Medulla oblongata (tissue), 1 donor: ENCODE results near the gene PHOSPHO1.
"Not testable (repeated sequence)": the region's sequence is repeated elsewhere in the genome, so short reads cannot be mapped to it uniquely, and the experiment has no call there.

Experiments used
- DNase-seq: peaks from one replicate; pipeline ENCODE4 v3.0.0-alpha.2; 2015; ENCODE audit errors: extremely low spot score

PHOSPHO1 gene

DNA sequence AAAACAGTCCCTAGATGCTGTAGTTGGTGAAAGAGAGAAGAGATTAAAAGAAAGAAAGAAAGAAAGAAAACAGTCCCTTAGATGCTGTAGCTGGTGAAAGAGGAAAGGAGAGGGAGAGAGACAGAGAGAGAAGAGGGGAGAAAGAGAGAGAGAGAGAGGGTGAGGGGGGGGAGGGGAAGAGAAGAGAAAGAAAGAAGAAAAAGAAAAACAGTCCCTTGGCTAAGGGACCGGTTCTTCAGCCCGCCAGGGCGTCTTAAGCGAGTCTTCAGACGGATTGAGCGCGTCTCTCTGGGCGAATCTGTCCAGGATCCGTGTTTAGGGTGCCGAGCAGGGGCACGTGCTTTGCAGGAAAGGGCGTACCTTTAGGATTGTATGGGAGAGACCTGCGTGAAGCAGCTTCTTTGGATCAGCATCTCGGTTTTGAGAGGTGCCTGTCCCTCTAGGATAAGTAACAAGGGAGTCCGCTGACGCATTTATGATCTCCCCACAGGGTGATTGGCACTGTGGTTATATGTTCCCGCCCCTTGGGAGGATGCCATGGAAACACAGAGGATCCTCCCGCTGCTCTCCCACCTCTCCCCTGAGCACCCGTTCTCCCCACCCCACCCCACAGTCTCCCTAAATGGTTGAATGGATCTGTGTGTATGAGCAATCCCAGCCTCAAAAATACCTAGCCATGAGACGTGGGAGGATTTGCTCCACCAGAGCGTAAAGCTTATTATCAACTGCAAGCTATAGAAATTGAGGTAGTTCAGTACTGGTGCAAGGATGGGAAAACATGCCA is 36.9 kb downstream of the PHOSPHO1 start:
- peak; percentile 83 for DNase-seq

DNA sequence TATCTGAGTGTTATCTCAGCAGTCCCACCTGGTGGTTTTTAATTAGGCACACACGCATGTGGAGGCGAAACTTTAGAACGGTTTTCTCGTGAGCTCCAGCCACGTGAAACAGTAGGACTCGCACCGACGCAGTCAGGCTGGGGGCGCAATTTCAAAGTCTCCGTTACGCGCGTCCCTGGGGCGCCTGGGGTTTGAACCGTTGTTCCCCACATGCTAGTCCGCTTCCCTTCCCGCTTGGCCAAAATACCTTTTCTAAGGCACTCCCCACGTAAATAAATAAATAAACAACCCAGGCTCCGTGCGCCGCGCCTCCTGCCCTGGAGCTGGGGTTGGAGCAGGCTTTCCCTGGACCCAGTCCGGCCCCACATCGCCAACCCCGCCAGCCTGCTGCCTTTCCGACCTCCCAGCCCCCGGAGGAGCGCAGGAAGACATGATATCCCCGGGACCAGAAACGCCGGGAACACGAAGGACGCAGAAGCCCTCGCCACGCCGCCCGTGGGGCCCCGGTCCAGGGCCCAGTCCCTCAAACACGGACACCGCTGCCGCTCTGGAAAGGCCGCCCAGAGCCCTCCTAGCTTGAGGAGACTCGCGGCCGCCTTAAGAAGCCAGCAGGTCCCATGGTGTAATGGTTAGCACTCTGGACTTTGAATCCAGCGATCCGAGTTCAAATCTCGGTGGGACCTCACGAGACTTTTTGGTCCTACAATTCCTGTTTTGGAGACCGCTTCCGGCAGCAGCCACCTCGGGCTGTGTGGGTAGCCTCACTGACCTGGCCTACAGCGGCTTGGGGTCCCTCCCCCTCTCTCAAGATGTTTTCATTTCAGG is 38.5 kb downstream of the PHOSPHO1 start:
- peak; percentile 96 for DNase-seq

DNA sequence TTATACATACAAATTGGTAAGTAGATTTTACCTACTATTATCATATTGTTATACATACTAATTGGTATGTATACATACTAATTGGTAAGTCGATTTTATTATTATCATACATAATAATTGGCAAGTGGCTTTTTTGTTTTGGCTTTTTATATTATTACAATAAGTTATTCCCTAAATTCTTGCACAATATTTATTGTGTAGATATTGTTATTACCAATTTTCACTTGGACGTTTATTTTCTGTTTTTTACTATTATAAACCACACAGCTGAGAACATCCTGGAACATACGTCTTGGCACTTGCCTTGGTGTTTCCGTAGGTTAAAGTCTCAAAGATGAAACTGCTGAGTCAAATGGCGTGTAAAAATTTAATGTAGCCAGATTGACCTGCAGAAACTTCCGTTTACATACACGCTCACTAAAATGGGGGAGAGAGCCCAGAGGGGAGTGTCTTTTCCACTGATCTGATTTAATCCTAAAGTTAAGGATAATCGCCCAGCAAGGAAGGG is 39.1 kb downstream of the PHOSPHO1 start:
- no peak for DNase-seq

DNA sequence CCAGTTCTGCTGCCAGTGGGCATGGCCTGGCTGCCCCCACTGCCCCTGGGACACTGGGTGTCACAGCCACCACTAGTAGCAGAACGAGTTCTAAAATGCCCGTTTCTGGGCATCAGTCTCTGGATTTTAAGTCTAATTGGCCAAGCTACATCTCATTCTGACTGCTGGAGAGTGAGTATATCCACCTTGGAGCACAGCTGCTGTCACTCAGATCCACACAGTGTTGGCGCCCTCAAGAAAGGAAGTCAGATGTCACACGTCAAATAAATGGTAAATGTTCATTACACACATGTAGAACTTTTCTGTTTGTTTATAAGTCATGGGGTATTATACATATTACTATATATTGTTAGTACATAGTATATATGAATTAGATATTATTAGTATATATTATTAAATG is 39.7 kb downstream of the PHOSPHO1 start:
- peak; percentile 22 for DNase-seq

DNA sequence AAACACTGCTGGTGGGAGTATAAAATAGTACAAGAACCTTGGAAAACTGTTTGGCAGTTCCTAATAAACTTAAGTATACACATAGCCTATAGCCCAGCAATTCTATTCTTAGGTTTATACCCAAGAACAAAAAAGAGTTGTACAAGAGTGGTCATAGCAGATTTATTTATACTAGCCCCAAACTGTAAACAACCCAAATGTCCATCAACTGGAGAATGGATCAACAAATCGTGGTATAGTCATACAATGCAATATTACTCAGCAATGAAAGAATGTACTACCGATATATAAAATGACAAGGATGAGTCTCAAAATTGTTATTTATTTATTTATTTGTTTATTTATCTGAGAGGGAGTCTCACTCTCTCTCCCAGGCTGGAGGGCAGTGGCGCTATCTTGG is 43.3 kb downstream of the PHOSPHO1 start:
- no peak for DNase-seq

DNA sequence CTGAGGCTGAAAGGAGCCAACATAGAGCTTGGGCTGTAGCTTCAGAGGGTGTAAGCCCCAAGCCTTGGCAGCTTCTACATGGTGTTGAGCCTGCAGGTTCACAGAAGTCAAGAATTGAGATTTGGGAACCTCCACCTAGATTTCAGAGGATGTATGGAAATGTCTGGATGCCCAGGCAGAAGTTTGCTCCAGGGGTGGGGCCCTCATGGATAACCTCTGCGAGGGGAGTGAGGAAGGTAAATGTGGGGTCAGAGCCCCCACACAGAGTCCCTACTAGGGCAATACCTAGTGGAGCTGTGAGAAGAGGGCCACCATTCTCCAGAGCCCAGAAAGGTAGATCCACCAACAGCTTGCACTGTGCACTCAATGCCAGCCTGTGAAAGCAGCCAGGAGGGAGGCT is 45.2 kb downstream of the PHOSPHO1 start:
- DNase-seq = not testable (repeated sequence)

DNA sequence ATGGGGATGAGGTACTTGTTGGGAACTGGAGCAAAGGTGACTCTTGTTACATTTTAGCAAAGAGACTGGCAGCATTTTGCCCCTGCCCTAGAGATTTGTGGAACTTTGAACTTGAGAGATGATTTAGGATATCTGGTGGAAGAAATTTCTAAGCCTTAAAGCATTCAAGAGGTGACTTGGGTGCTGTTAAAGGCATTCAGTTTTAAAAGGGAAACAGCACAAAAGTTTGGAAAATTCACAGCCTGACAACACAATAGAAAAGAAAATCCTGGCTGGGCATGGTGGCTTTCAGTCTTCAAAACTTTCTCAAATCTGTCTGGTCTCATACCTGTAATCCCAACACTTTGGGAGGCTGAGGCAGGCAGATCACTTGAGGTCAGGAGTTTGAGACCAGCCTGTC is 46.1 kb downstream of the PHOSPHO1 start:
- DNase-seq = not testable (repeated sequence)

DNA sequence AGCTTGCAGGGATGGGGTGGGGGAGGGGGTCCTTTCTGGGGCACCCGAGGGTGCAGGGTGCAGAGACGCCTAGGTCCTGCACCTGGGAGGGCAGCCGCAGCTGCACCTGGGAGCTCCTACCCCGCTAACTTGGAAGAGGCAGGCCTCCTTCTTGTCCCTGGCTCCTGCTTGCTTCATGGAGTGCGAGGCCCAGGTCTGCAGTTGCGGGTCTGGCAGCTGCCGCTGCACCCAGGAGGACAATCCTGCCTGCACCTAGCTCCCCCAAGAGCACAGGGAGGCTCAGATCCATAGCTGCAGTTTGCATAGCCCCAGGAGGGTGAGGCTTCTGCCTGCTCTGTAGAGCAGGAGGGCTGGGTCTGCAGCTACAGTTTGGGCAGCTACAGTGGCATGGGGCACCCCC is 46.8 kb downstream of the PHOSPHO1 start:
- DNase-seq = no peak

DNA sequence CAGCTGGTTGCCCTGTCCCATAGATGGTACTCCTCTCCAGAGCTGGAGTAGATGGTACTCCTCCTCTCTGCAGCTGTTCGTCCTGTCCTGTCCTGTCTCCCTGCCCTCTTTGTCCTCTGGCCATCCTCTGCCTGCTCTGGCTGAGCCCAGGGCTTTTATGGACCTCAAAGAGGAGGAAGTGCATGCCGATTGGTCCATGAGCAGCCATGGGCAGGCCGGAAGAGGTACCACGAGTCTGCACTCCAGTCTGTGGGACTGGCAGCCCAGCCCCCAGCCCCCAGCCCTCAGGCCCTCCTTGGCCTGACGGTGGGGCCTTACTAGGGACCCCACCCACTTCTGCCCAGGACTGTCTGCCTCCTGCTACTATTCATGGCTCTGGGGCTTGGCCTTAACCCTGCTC is 47.2 kb downstream of the PHOSPHO1 start:
- no peak for DNase-seq

DNA sequence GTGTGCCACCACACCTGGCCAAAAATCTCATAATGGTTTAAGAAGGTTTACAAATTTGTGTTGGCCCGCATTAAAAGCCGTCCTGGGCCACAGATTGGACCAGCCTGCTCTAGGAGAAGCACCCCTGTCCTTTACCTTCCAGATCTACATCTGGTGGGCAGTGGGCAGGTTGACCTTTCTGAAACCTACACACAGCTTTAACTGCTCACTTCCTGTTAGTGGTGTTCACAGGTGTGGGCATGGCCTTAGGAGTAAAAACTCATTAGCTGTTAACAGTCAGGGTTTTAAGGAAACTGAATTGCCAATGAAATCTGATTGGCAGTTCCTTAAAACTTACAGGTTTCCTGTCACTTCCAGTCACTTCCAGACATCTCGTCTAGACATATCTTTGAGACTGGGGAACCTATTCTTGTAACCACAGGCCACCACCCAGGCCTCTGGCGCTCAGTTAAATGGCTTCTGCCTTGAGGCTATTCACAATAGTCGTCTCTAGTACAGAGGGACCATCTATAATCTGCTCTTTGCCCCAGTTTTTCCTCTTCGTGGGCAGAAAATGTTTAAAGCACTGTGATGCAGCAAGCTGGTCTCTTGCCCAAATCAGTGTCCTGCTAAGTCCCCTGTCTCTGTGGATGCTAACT is 49.5 kb downstream of the PHOSPHO1 start:
- DNase-seq = peak; percentile 7

DNA sequence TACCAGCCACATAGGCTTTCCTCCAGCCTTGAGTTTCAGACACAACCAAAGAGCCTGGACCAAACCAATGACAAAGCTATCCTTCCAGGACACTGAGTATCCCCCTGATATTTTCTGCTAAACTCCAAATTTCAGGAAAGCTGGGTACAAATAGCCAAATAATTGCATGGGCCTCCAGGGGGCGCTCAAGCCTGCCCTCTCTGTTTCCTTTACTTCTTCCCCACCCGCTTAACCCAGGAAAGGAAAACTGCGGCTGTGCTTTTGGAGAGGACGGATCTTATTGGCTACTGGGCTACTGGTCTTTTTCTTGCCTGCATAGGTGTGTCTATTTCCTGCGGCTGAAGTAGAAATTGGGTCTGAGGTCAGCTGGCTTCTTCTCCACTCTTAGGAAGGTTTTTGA is 50.3 kb downstream of the PHOSPHO1 start:
- DNase-seq = peak; percentile 75

DNA sequence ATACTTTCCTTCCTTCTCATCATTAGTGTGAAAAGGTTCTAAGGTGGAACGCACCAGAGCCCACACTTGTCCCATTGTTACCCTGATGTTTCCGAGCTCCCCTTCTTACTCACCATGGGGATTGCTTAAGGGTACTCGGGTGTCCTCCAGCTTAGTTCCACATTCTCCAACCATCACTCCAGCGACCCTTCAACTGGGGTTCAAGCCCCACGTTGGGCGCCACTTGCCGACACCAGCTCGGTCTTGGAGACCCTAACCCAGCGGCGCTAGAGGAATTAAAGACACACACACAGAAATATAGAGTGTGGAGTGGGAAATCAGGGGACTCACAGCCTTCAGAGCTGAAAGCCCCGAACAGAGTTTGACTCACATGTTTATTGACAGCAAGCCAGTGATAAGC is 54.6 kb downstream of the PHOSPHO1 start:
- DNase-seq = not testable (repeated sequence)
